ENCODE results near the gene PCNX1.
"Not testable (repeated sequence)": the region's sequence is repeated elsewhere in the genome, so short reads cannot be mapped to it uniquely, and the experiment has no call there.

Gene PCNX1

GRCh38 chr14:70917633-70918032 lies 10.4 kb downstream of the PCNX1 start:
- DNase-seq, result no peak

GRCh38 chr14:70919774-70920173 lies 12.5 kb downstream of the PCNX1 start:
- no peak for DNase-seq

- no peak for DNase-seq
These were observed 13.3 kb downstream of the PCNX1 start for GRCh38 chr14:70920608-70921007.

- DNase-seq, result no peak
These were observed 14.4 kb downstream of the PCNX1 start for GRCh38 chr14:70921669-70922068.

- no peak for DNase-seq
These were observed 17.3 kb downstream of the PCNX1 start for GRCh38 chr14:70924521-70924920.

GRCh38 chr14:70926235-70926830 lies 19.1 kb downstream of the PCNX1 start:
- no peak for DNase-seq

- no peak for DNase-seq
These were observed 23.7 kb downstream of the PCNX1 start for GRCh38 chr14:70931008-70931407.

GRCh38 chr14:70934084-70934483 lies 26.8 kb downstream of the PCNX1 start:
- DNase-seq, result no peak

- DNase-seq, result no peak
These were observed 27.4 kb downstream of the PCNX1 start for GRCh38 chr14:70934502-70935134.

- no peak for DNase-seq
These were observed 27.9 kb downstream of the PCNX1 start for GRCh38 chr14:70935135-70935534.

GRCh38 chr14:70939693-70940092 lies 32.4 kb downstream of the PCNX1 start:
- DNase-seq, result not testable (repeated sequence)

- DNase-seq, result not testable (repeated sequence)
These were observed 34.5 kb downstream of the PCNX1 start for GRCh38 chr14:70941637-70942341.

- DNase-seq, result no peak
These were observed 35.1 kb downstream of the PCNX1 start for GRCh38 chr14:70942342-70942706.

- DNase-seq, result not testable (repeated sequence)
These were observed 35.5 kb downstream of the PCNX1 start for GRCh38 chr14:70942721-70943120.

- no peak for DNase-seq
These were observed 36.6 kb downstream of the PCNX1 start for GRCh38 chr14:70943838-70944237.

- no peak for DNase-seq
These were observed 40.5 kb downstream of the PCNX1 start for GRCh38 chr14:70947739-70948138.

GRCh38 chr14:70952485-70952884 lies 45.2 kb downstream of the PCNX1 start:
- no peak for DNase-seq

- no peak for DNase-seq
These were observed 46.8 kb downstream of the PCNX1 start for GRCh38 chr14:70954068-70954467.

- DNase-seq, result no peak
These were observed 48.6 kb downstream of the PCNX1 start for GRCh38 chr14:70955543-70956480.

- no peak for DNase-seq
These were observed 49.3 kb downstream of the PCNX1 start for GRCh38 chr14:70956511-70956910.

- no peak for DNase-seq
These were observed 50.5 kb downstream of the PCNX1 start for GRCh38 chr14:70957710-70958109.

- no peak for DNase-seq
These were observed 55.7 kb downstream of the PCNX1 start for GRCh38 chr14:70962935-70963334.

GRCh38 chr14:70964492-70964891 lies 57.2 kb downstream of the PCNX1 start:
- DNase-seq, result no peak

All from midbrain (tissue), 1 donor.